Erythroblast (primary cell): ENCODE data around the gene CASZ1.

Experiments used
- GATA1 ChIP-seq: IDR thresholded peaks from 2 replicates; pipeline ENCODE4 v1.6.1; 2011; ENCODE audit warnings: low read depth, mild to moderate bottlenecking, control low read depth, low read length, moderate library complexity
- POLR2A ChIP-seq: IDR thresholded peaks from 2 replicates; pipeline ENCODE4 v1.6.1; 2011; ENCODE audit warnings: mild to moderate bottlenecking, low read length

- no peak for TF ChIP-seq POLR2A
- TF ChIP-seq GATA1: no peak
These were observed 163.8 kb downstream of the CASZ1 start for GRCh38 chr1:10632691-10633090.
